ENCODE results near the gene REEP6. TPM values are rescaled to one million over a fixed set of nuclear protein-coding genes. Genes with fewer than 3 reads are reported as not detected.
"Not testable (repeated sequence)": the region's sequence is repeated elsewhere in the genome, so short reads cannot be mapped to it uniquely, and the experiment has no call there.

Gene REEP6
- total RNA-seq, 4 donors from 2014 or later: 4.2 to 8.5 (median 5.9) TPM

DNA sequence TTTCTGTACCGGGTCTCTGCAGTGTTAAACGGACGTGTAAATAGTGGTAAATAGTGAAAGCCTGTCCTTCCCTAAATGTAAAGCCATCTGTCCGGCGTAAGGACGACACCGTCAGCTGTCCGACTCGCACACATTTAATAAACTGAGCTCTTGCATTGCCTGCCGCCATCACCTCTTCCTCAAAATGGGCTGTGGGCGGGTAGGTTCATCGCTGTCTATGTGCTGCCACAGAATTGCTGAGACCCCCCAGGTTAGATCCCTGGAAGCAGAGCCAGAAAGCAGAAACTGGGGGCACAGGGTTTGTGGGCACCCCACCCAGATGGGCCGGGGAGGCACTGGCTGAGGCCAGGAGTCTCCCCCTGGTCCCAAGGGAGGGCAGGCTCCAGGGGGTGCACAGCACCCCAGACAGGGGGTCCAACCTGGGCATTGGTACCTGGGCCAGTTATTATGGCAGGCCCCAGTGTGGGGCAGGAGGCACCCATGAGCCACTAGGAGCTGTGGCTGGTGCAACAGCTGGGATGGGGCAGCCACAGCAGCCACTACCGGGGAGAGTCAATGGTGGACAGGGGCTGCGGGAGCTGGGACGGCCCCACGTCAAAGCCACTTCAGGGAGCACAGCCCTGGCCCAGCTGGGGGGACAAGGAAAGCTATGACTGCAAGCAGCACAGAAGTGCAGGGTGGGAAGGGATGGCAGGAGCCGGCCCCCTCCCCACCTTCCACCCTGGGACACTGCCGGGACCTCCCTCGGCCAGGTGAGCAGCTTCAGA is 17.7 kb upstream of the REEP6 start:
- Histone ChIP-seq H3K27me3 (peaks cover 33% of the 10 kb centered on the region), H3K9me3 (no peaks in the 10 kb centered on the region), H3K36me3 (no peaks in the 10 kb centered on the region), H3K27ac (no peak overlapping the region), H3K4me3 (replicated peaks in 1 of 3) (no peak overlapping the region), H3K4me1 (peaks cover 27 to 42% of the 10 kb centered on the region in 2 donors)
- WGBS, 2 donors: 66 to 67% methylated on average over 15 to 16 of the region's 20 CpGs
- intact Hi-C loops (cut with DNase I): no loop called here
- TF ChIP-seq, protein P1, sequence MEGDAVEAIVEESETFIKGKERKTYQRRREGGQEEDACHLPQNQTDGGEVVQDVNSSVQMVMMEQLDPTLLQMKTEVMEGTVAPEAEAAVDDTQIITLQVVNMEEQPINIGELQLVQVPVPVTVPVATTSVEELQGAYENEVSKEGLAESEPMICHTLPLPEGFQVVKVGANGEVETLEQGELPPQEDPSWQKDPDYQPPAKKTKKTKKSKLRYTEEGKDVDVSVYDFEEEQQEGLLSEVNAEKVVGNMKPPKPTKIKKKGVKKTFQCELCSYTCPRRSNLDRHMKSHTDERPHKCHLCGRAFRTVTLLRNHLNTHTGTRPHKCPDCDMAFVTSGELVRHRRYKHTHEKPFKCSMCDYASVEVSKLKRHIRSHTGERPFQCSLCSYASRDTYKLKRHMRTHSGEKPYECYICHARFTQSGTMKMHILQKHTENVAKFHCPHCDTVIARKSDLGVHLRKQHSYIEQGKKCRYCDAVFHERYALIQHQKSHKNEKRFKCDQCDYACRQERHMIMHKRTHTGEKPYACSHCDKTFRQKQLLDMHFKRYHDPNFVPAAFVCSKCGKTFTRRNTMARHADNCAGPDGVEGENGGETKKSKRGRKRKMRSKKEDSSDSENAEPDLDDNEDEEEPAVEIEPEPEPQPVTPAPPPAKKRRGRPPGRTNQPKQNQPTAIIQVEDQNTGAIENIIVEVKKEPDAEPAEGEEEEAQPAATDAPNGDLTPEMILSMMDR (IDR thresholded peaks at IDR 0.05): no peak
- TF ChIP-seq POLR2A (IDR thresholded peaks at IDR 0.05): no peak
- no peak for DNase-seq

DNA sequence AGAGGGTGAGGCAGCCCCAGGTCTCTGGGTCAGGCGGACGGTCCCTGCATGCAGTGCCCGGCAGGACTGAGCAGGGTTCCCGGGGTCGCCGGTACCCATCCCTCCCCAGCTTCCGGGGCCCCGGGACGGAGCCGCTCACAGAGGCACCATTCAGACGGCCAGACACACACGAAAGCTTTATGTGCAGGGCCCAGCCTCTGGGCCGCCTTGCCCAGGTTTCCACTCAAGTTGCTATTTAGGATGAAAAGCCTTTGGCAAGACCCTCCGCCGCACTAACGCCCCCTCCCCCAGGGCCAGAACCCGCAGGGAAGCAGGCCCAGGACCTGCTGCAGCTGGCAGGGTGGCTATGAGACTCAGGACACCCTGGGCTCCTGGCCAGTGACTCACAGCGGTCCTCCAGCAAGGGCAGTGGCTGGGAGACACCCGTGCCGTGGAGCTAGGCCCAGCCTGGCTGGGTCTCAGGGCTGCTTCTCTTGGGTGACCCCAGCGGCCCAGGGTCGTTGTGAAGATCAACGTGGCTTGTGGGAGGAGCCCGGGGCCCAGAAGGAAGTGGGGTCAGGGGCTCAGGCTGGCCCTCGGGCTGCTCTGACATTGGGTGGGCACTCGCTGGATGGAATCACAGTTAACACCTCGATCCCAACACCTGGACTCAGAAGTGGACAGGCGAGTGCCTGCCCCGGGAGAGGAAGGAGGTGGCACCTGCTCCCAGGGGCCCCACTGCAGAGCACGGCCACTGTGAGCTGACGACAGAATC is 16.8 kb upstream of the REEP6 start:
- Histone ChIP-seq H3K4me1 (peaks cover 21 to 34% of the 10 kb centered on the region in 2 donors), H3K27ac (no peak overlapping the region)

DNA sequence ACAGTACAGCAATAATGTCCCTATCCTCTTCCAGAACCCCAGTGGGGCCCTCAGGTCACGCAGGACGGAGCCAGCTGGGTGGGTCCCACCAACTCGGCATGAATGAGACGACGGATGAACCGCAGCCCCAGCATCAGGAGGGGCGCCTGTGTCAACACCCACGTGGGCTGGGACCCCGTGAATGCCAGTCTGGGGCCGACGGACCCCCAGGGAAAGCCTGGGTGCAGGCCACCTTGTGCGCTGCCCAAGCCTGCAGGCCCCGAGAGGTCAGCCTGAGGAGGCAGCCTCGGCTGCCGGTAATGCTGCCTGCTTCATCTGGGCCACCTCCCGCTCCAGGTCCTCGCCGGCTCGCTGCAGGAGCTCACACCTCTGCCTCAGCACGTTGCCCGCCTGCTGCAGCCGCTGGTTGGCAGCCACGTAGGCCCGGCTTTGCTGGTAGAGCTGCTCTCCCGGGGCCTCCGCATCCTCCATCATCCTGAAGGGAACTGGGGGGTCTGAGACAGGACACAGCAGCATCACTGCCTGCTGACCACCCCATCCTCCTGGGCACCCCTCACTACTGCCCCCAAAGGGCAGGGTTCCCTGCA is 16.1 kb upstream of the REEP6 start:
- no peaks in the 10 kb centered on the region for H3K36me3 ChIP-seq
- H3K27ac ChIP-seq: no peak overlapping the region
- no peaks in the 10 kb centered on the region for H3K9me3 ChIP-seq
- H3K4me3 ChIP-seq (replicated peaks in 1 of 3): no peak overlapping the region
- DNase-seq: no peak
- TF ChIP-seq POLR2A (IDR thresholded peaks at IDR 0.05): no peak
- TF ChIP-seq, protein P1 (IDR thresholded peaks at IDR 0.05): no peak
- H3K27me3 ChIP-seq: peaks cover 24% of the 10 kb centered on the region
- intact Hi-C loops (cut with DNase I): no loop called here
- WGBS, 2 donors: 88 to 90% methylated on average over 16 to 22 of the region's 26 CpGs
- H3K4me1 ChIP-seq: peaks cover 22 to 30% of the 10 kb centered on the region in 2 donors

More for the DNA sequence above, 16.8 kb upstream of the REEP6 start:
- H3K36me3 ChIP-seq: no peaks in the 10 kb centered on the region
- peaks cover 27% of the 10 kb centered on the region for H3K27me3 ChIP-seq
- H3K4me3 ChIP-seq (replicated peaks in 1 of 3): no peak overlapping the region
- intact Hi-C loops (cut with DNase I): no loop called here
- WGBS, 2 donors: 82 to 90% methylated on average over 18 to 20 of the region's 31 CpGs
- no peaks in the 10 kb centered on the region for H3K9me3 ChIP-seq
- no peak for DNase-seq
- TF ChIP-seq POLR2A (IDR thresholded peaks at IDR 0.05): no peak
- TF ChIP-seq, protein P1 (IDR thresholded peaks at IDR 0.05): no peak

DNA sequence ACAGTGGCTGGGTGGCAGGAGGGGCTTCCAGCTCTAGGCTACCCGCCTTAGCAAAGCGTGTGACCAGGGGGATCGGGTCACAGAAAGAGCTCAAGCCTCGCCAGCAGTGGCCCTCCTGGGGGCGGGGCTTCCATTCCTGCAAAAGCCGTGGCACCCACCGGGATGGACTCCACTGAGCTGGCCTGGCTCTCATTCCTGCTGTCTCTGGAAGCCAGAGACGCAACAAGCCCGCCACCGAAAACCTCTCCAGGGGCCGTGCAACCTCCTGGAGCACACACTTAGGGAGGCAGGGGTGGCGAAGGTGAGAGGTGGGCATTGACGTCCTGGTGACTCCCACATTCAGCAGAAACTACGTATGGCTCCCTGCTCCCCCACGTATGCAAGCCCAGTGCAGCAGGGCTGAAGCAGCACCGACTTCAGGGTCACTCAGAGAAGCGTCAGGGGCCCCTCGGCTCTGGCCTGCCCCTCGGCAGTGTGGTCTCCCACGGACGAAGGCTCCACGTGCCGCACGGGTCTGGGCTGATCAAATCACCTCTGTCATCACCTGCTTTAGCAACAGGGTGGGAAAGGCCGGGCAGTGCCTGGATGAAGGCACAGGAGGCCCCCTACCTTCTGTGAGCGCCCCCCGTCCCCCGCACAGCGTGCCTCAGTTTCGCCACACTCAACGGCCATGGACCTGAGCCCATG is 15.1 kb upstream of the REEP6 start:
- intact Hi-C loops (cut with DNase I): no loop called here
- WGBS, 2 donors: 91 to 97% methylated on average over 13 to 17 of the region's 31 CpGs
- no peak overlapping the region for H3K4me3 ChIP-seq (replicated peaks in 1 of 3)

DNA sequence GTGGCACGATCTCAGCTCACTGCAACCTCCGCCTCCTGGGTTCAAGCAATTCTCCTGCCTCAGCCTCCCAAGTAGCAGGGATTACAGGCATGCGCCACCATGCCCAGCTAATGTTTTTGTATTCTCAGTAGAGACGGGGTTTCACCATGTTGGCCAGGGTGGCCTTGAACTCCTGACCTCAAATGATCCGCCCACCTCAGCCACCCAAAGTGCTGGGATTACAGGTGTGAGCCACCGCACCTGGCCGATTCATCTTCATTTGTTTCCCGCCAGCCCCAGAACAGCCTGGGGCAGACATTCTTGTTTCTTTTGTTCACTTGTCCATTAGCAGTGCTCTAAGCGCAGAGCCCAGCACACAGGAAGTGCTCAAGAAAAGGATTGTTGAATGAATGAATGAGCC is 13.9 kb upstream of the REEP6 start:
- 93 to 96% methylated on average over 9 of the region's 9 CpGs for WGBS, 2 donors
- H3K4me3 ChIP-seq (replicated peaks in 1 of 3); DNase-seq; H3K27me3 ChIP-seq; intact Hi-C loops (cut with DNase I); H3K27ac ChIP-seq; H3K36me3 ChIP-seq; H3K4me1 ChIP-seq; H3K9me3 ChIP-seq: not testable (repeated sequence)

More for the DNA sequence above, 15.1 kb upstream of the REEP6 start:
- no peak for TF ChIP-seq POLR2A (IDR thresholded peaks at IDR 0.05)
- TF ChIP-seq, protein P1 (IDR thresholded peaks at IDR 0.05): no peak
- H3K27me3 ChIP-seq: peaks cover 14% of the 10 kb centered on the region
- peaks cover 12 to 20% of the 10 kb centered on the region in 2 donors for H3K4me1 ChIP-seq
- H3K9me3 ChIP-seq: no peaks in the 10 kb centered on the region
- DNase-seq: no peak
- no peaks in the 10 kb centered on the region for H3K36me3 ChIP-seq
- H3K27ac ChIP-seq: no peak overlapping the region

All from thyroid gland (tissue), 4 donors.